Activated CD8-positive, alpha-beta memory T cell treated with anti-CD3 and anti-CD28 coated beads, Interleukin-2, amount 50 U/mL, for 24 hours (primary cell): ENCODE measurements around the gene PIK3R1.

ENCODE experiments used
- DNase-seq: peaks from one replicate; pipeline ENCODE4 v3.0.0-alpha.2; 2020; ENCODE audit errors: extremely low read depth

Gene PIK3R1

GRCh38 chr5:68296895-68297294 is 81.3 kb downstream of the PIK3R1 start:
- no peak for DNase-seq

GRCh38 chr5:68297656-68298055 is 82.1 kb downstream of the PIK3R1 start:
- no peak for DNase-seq

GRCh38 chr5:68298479-68298878 is 82.9 kb downstream of the PIK3R1 start:
- DNase-seq: no peak

GRCh38 chr5:68299105-68299504 is 83.5 kb downstream of the PIK3R1 start:
- no peak for DNase-seq

GRCh38 chr5:68299575-68299974 is 84.0 kb downstream of the PIK3R1 start:
- DNase-seq: no peak

GRCh38 chr5:68303038-68303738 is 87.6 kb downstream of the PIK3R1 start:
- no peak for DNase-seq

- DNase-seq: no peak
Observed at GRCh38 chr5:68303754-68304420, 88.3 kb downstream of the PIK3R1 start.

GRCh38 chr5:68304421-68305052 is 89.0 kb downstream of the PIK3R1 start:
- no peak for DNase-seq

GRCh38 chr5:68305223-68305870 is 89.8 kb downstream of the PIK3R1 start:
- no peak for DNase-seq

GRCh38 chr5:68306361-68307014 is 90.9 kb downstream of the PIK3R1 start:
- DNase-seq: no peak

- DNase-seq: no peak
Observed at GRCh38 chr5:68313336-68313735, 97.8 kb downstream of the PIK3R1 start.

GRCh38 chr5:68314465-68314864 is 98.9 kb downstream of the PIK3R1 start:
- DNase-seq: no peak

GRCh38 chr5:68315679-68316271 is 100.2 kb downstream of the PIK3R1 start:
- no peak for DNase-seq

- DNase-seq: no peak
Observed at GRCh38 chr5:68316469-68316868, 100.9 kb downstream of the PIK3R1 start.

GRCh38 chr5:68317646-68318045 is 102.1 kb downstream of the PIK3R1 start:
- DNase-seq: no peak

- DNase-seq: no peak
Observed at GRCh38 chr5:68318955-68319705, 103.6 kb downstream of the PIK3R1 start.

- DNase-seq: no peak
Observed at GRCh38 chr5:68319706-68320412, 104.3 kb downstream of the PIK3R1 start.

- DNase-seq: no peak
Observed at GRCh38 chr5:68320413-68320986, 104.9 kb downstream of the PIK3R1 start.

GRCh38 chr5:68325065-68325580 is 109.6 kb downstream of the PIK3R1 start:
- no peak for DNase-seq
